OCI-LY3 (cell line): Measurements from ENCODE around the gene TMEM178B.

Experiments
- H2AFZ ChIP-seq: fragments of 200-600, 300-600 bp; shearing (Covaris generic); 2 replicates; pipeline ENCODE4 v1.6.0; 2014; ENCODE audit warnings: antibody characterized with exemption, low read depth, low read length
- H3K27ac ChIP-seq: fragments of 200-600, 300-600 bp; sonication (generic); 2 replicates; pipeline ENCODE4 v1.5.1; 2014; ENCODE audit warnings: mild to moderate bottlenecking, low read length, moderate library complexity, mixed read lengths
- H3K27me3 ChIP-seq: fragments of 200-600, 300-600 bp; sonication (generic); 2 replicates; pipeline ENCODE4 v1.6.1; 2014; ENCODE audit warnings: low read depth, low read length, mixed read lengths
- H3K36me3 ChIP-seq: fragments of 200-600, 300-600 bp; sonication (generic); replicated peaks from 2 replicates; pipeline ENCODE3; 2014; ENCODE audit warnings: low read depth, low read length, mixed read lengths
- H3K4me1 ChIP-seq: fragments of 300-600, 200-600 bp; sonication (generic); 2 replicates; pipeline ENCODE4 v1.6.1; 2014; ENCODE audit warnings: low read length, mixed read lengths
- H3K4me2 ChIP-seq: fragments of 200-600, 300-600 bp; sonication (generic); 2 replicates; pipeline ENCODE4 v1.6.1; 2014; ENCODE audit warnings: low read length, mixed read lengths
- H3K4me3 ChIP-seq: fragments of 300-600, 200-600 bp; sonication (generic); 2 replicates; pipeline ENCODE4 v1.5.1; 2014; ENCODE audit warnings: antibody characterized with exemption, mild to moderate bottlenecking, low read length, moderate library complexity
- H3K79me2 ChIP-seq: fragments of 300-600, 200-600 bp; shearing (Covaris generic); 2 replicates; pipeline ENCODE4 v1.6.1; 2014; ENCODE audit warnings: mild to moderate bottlenecking, low read length, mixed read lengths
- H3K9ac ChIP-seq: fragments of 300-600, 200-600 bp; shearing (Covaris generic); 2 replicates; pipeline ENCODE4 v1.6.0; 2014; ENCODE audit warnings: mild to moderate bottlenecking, low read length, moderate library complexity
- H3K9me3 ChIP-seq: fragments of 200-600, 300-600 bp; shearing (Covaris generic); 2 replicates; pipeline ENCODE4 v1.6.1; 2014; ENCODE audit warnings: low read length, mixed read lengths; ENCODE audit not compliant: insufficient read depth
- H4K20me1 ChIP-seq: fragments of 200-600, 300-600 bp; sonication (generic); 2 replicates; pipeline ENCODE4 v1.6.1; 2016; ENCODE audit warnings: low read length, mixed read lengths; ENCODE audit not compliant: insufficient read depth
- EZH2phosphoT487 ChIP-seq: fragments of 200-600 bp; shearing (Covaris generic); IDR thresholded peaks from 2 replicates; pipeline ENCODE4 v1.6.1; 2018; ENCODE audit warnings: antibody characterized with exemption, mixed run types, low read depth
- TF ChIP-seq, protein P1 (sequence below): fragments of 200-600, 300-600 bp; sonication (generic); IDR thresholded peaks from 2 replicates; pipeline ENCODE4 v1.5.1; 2014; ENCODE audit warnings: antibody characterized with exemption, low read length, low read depth

TMEM178B gene

DNA sequence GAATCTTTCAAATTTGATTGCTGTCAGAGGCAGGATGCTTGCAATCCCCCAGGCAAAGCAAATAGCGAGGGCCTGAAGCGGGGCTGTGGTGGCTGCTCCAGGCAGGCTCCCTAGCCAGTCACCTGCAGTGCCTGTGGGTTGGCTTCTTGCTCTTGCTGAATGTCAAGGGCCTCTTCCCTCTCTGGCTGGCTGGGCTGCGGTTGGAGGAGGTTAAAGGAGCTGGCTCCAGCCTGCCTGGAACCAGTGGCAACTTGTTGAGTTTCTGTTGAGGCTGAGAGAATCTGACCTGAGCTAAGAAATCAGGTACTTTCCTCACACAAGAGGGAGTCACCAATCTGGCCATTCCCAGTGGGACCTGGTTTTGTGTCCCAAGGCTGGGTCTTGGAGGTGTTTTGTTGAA is 134.7 kb downstream of the TMEM178B start:
- no peak overlapping the region for H3K4me2 ChIP-seq
- H3K36me3 ChIP-seq = no peaks in the 10 kb centered on the region
- no peaks in the 10 kb centered on the region for H3K9me3 ChIP-seq
- TF ChIP-seq EZH2phosphoT487 = no peak
- TF ChIP-seq, protein P1, sequence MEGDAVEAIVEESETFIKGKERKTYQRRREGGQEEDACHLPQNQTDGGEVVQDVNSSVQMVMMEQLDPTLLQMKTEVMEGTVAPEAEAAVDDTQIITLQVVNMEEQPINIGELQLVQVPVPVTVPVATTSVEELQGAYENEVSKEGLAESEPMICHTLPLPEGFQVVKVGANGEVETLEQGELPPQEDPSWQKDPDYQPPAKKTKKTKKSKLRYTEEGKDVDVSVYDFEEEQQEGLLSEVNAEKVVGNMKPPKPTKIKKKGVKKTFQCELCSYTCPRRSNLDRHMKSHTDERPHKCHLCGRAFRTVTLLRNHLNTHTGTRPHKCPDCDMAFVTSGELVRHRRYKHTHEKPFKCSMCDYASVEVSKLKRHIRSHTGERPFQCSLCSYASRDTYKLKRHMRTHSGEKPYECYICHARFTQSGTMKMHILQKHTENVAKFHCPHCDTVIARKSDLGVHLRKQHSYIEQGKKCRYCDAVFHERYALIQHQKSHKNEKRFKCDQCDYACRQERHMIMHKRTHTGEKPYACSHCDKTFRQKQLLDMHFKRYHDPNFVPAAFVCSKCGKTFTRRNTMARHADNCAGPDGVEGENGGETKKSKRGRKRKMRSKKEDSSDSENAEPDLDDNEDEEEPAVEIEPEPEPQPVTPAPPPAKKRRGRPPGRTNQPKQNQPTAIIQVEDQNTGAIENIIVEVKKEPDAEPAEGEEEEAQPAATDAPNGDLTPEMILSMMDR = no peak
- H3K79me2 ChIP-seq = no peaks in the 10 kb centered on the region
- H3K4me1 ChIP-seq = no peaks in the 10 kb centered on the region
- 0 out of 2 replicates have a peak, but pooled peaks cover 3% of the 10 kb centered on the region for H4K20me1 ChIP-seq
- no peak overlapping the region for H3K9ac ChIP-seq
- no peak overlapping the region for H3K4me3 ChIP-seq
- no peak overlapping the region for H3K27ac ChIP-seq
- H2AFZ ChIP-seq = no peak overlapping the region
- H3K27me3 ChIP-seq = no peaks in the 10 kb centered on the region

DNA sequence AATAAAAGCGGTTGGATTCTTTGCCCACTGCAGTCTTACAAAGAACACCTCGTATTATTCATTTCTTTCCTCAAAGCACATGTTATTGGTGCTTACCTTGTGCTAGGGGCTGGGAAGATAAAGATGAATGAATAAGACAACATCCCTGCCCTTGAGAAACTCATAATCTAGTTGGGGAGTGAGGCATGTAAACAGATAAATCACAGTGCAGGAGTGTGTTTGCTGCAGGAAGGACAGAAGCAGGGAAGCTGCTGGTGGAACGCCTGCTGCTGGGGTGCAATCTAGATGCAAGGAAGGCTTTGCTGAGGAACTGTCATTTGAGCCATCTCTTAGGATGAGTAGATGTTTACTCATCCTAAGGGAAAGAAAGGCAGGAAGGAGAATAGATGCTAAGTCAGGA is 135.6 kb downstream of the TMEM178B start:
- Histone ChIP-seq H3K27me3 (no peaks in the 10 kb centered on the region), H3K36me3 (no peaks in the 10 kb centered on the region), H2AFZ (no peak overlapping the region), H3K4me2 (no peak overlapping the region), H4K20me1 (0 out of 2 replicates have a peak, but pooled peaks cover 3% of the 10 kb centered on the region), H3K9me3 (no peaks in the 10 kb centered on the region), H3K9ac (no peak overlapping the region), H3K79me2 (no peaks in the 10 kb centered on the region), H3K4me3 (no peak overlapping the region), H3K4me1 (no peaks in the 10 kb centered on the region), H3K27ac (no peak overlapping the region)
- TF ChIP-seq EZH2phosphoT487 = no peak
- TF ChIP-seq, protein P1 = no peak

DNA sequence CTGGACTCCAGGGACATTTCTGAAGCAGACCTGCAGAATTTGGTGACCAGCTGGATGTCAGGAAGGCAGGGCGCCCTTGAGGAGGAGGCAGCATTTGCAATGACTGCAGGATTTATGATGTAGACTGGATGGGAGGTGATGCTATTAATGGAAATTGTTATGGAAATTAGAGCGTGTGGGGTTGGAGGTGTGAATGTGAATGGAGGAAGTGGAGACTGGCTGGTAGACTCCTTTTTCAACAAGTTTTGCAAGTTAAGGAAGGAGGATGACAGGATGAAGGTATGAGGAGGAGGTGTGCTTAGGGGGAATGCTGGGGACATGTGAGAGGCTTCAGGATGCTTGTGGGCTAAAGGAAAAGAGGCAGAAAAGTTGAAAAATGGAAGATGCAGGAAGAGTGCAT is 137.0 kb downstream of the TMEM178B start:
- H3K27me3 ChIP-seq = no peaks in the 10 kb centered on the region
- H3K9me3 ChIP-seq = no peaks in the 10 kb centered on the region

GRCh38 chr7:141213226-141213625 is 139.4 kb downstream of the TMEM178B start:
- 0 out of 2 replicates have a peak, but pooled peaks cover 3% of the 10 kb centered on the region for H4K20me1 ChIP-seq
- no peak overlapping the region for H3K4me2 ChIP-seq
- H3K27me3 ChIP-seq = no peaks in the 10 kb centered on the region
- H3K79me2 ChIP-seq = no peaks in the 10 kb centered on the region
- H3K9me3 ChIP-seq = no peaks in the 10 kb centered on the region
- TF ChIP-seq, protein P1 = no peak
- no peak for TF ChIP-seq EZH2phosphoT487
- H3K27ac ChIP-seq = no peak overlapping the region
- no peak overlapping the region for H2AFZ ChIP-seq
- H3K36me3 ChIP-seq = no peaks in the 10 kb centered on the region
- H3K4me1 ChIP-seq = no peaks in the 10 kb centered on the region
- no peak overlapping the region for H3K9ac ChIP-seq
- H3K4me3 ChIP-seq = no peak overlapping the region

More for the DNA sequence above, 137.0 kb downstream of the TMEM178B start:
- Histone ChIP-seq H3K79me2 (no peaks in the 10 kb centered on the region), H2AFZ (no peak overlapping the region), H3K27ac (no peak overlapping the region), H3K4me3 (no peak overlapping the region), H3K4me2 (no peak overlapping the region), H3K9ac (no peak overlapping the region), H3K36me3 (no peaks in the 10 kb centered on the region), H4K20me1 (0 out of 2 replicates have a peak, but pooled peaks cover 3% of the 10 kb centered on the region), H3K4me1 (no peaks in the 10 kb centered on the region)
- TF ChIP-seq, protein P1 = no peak
- TF ChIP-seq EZH2phosphoT487 = no peak
